Measurements from ENCODE around the gene OBSCN.

- no peak for TF ChIP-seq CTCF (conservative IDR thresholded peaks at IDR 0.05)
- no peak for TF ChIP-seq ZFX (IDR thresholded peaks at IDR 0.05)
Observed at GRCh38 chr1:228207851-228208821, at the start of gene OBSCN.

Measured in C4-2B (cell line).